ENCODE data around the gene ADAP1. TPM values are rescaled to one million over a fixed set of nuclear protein-coding genes. Genes with fewer than 3 reads are reported as not detected.

The ADAP1 gene
- total RNA-seq, 1 donor from 2014 or later: 11.9 TPM

GRCh38 chr7:922334-923107 is 32.0 kb downstream of the ADAP1 start:
- no peak for ATAC-seq (ENCODE audit: low read depth)
- H3K9me3 Mint-ChIP-seq: no peaks in the 10 kb centered on the region
- peak overlapping the region; percentile 77 for H3K4me3 Mint-ChIP-seq
- peaks cover 37% of the 10 kb centered on the region for H3K4me1 Mint-ChIP-seq
- TF ChIP-seq CTCF (IDR thresholded peaks at IDR 0.05): no peak
- ChIA-PET CTCF (interaction anchor here (1.0 to 1.3 kb wide), 3 partner anchors 12 to 71 kb away, joined by 3 to 6 read pairs (median 4); no protein-coding TSS in a partner anchor), POLR2A (interaction anchor here (0.5 to 2.9 kb wide), 10 partner anchors 9 to 110 kb away, joined by 3 to 28 read pairs (median 4); partner anchors contain the start of gene COX19)
- DNase-seq: no peak
- H3K36me3 Mint-ChIP-seq (ENCODE audit: low read depth): no peaks in the 10 kb centered on the region
- H3K27me3 Mint-ChIP-seq: no peaks in the 10 kb centered on the region
- intact Hi-C loops (cut with micrococcal nuclease): loop anchor here (1.0 to 5.0 kb wide), 10 partner anchors 12 to 240 kb away; partner anchors contain the start of genes COX19, DNAAF5, GET4 and PRKAR1B
- H3K27ac Mint-ChIP-seq: peak overlapping the region; percentile 84

- intact Hi-C loops (cut with micrococcal nuclease): loop anchor here (2.0 to 5.0 kb wide), 4 partner anchors 141 to 241 kb away; partner anchors contain the start of genes DNAAF5, PRKAR1B and ZFAND2A
- no peaks in the 10 kb centered on the region for H3K27me3 Mint-ChIP-seq
- peaks cover 37% of the 10 kb centered on the region for H3K4me1 Mint-ChIP-seq
- peak; percentile 18 for DNase-seq
- ATAC-seq (ENCODE audit: low read depth): no peak
- TF ChIP-seq CTCF (IDR thresholded peaks at IDR 0.05): no peak
- H3K9me3 Mint-ChIP-seq: no peaks in the 10 kb centered on the region
- CTCF ChIA-PET: no interaction called here
- H3K27ac Mint-ChIP-seq: no peak overlapping the region
- no peaks in the 10 kb centered on the region for H3K36me3 Mint-ChIP-seq (ENCODE audit: low read depth)
- H3K4me3 Mint-ChIP-seq: no peak overlapping the region
- POLR2A ChIA-PET: interaction anchor here (2.9 kb wide), 1 partner anchor 53 kb away, joined by 28 read pairs; the partner anchor contains the start of gene COX19
These were observed 32.7 kb downstream of the ADAP1 start for GRCh38 chr7:921581-922333.

- Mint-ChIP-seq H3K9me3 (no peaks in the 10 kb centered on the region), H3K36me3 (ENCODE audit: low read depth) (no peaks in the 10 kb centered on the region), H3K27ac (peak overlapping the region; percentile 30), H3K4me3 (no peak overlapping the region), H3K27me3 (no peaks in the 10 kb centered on the region), H3K4me1 (peaks cover 37% of the 10 kb centered on the region)
- TF ChIP-seq CTCF (IDR thresholded peaks at IDR 0.05): no peak
- CTCF ChIA-PET: no interaction called here
- ATAC-seq (ENCODE audit: low read depth): no peak
- intact Hi-C loops (cut with micrococcal nuclease): loop anchor here (5.0 kb wide), 2 partner anchors 221 to 241 kb away; partner anchors contain the start of gene ZFAND2A
- no peak for DNase-seq
- POLR2A ChIA-PET: interaction anchor here (2.9 kb wide), 1 partner anchor 53 kb away, joined by 28 read pairs; the partner anchor contains the start of gene COX19
These were observed 33.4 kb downstream of the ADAP1 start for GRCh38 chr7:921071-921461.

GRCh38 chr7:920351-921070 is 34.0 kb downstream of the ADAP1 start:
- H3K4me3 Mint-ChIP-seq: no peak overlapping the region
- CTCF ChIA-PET: no interaction called here
- ATAC-seq (ENCODE audit: low read depth): no peak

More at GRCh38 chr7:920351-921070, 34.0 kb downstream of the ADAP1 start:
- no peak for TF ChIP-seq CTCF (IDR thresholded peaks at IDR 0.05)
- intact Hi-C loops (cut with micrococcal nuclease): loop anchor here (5.0 kb wide), 2 partner anchors 222 to 242 kb away; partner anchors contain the start of gene ZFAND2A
- H3K9me3 Mint-ChIP-seq: no peaks in the 10 kb centered on the region
- H3K36me3 Mint-ChIP-seq (ENCODE audit: low read depth): no peaks in the 10 kb centered on the region
- POLR2A ChIA-PET: no interaction called here
- H3K4me1 Mint-ChIP-seq: peaks cover 35% of the 10 kb centered on the region
- H3K27me3 Mint-ChIP-seq: no peaks in the 10 kb centered on the region
- peak overlapping the region; percentile 30 for H3K27ac Mint-ChIP-seq
- DNase-seq: no peak
